GM21515 (cell line): Measurements from ENCODE around the gene NEU3.
"Not testable (repeated sequence)": the region's sequence is repeated elsewhere in the genome, so short reads cannot be mapped to it uniquely, and the experiment has no call there.

ENCODE experiments used
- ATAC-seq: cut with Tn5 transposase; IDR thresholded peaks from one replicate; pipeline ENCODE4 v1.9.1; 2021; ENCODE audit not compliant: unreplicated experiment

Gene NEU3

GRCh38 chr11:75028321-75028720 lies 39.6 kb downstream of the NEU3 start:
- ATAC-seq, result no peak

- no peak for ATAC-seq
Measured at GRCh38 chr11:75028724-75029123, 40.0 kb downstream of the NEU3 start.

GRCh38 chr11:75029836-75030631 lies 41.3 kb downstream of the NEU3 start:
- no peak for ATAC-seq

GRCh38 chr11:75031224-75031753 lies 42.6 kb downstream of the NEU3 start:
- ATAC-seq, result no peak

- ATAC-seq, result no peak
Measured at GRCh38 chr11:75031771-75032549, 43.2 kb downstream of the NEU3 start.

- no peak for ATAC-seq
Measured at GRCh38 chr11:75032550-75032935, 43.8 kb downstream of the NEU3 start.

GRCh38 chr11:75033916-75034315 lies 45.2 kb downstream of the NEU3 start:
- ATAC-seq, result no peak

GRCh38 chr11:75035256-75035655 lies 46.5 kb downstream of the NEU3 start:
- ATAC-seq, result no peak

- no peak for ATAC-seq
Measured at GRCh38 chr11:75035911-75036565, 47.3 kb downstream of the NEU3 start.

- ATAC-seq, result no peak
Measured at GRCh38 chr11:75040167-75040770, 51.5 kb downstream of the NEU3 start.

GRCh38 chr11:75041263-75041662 lies 52.5 kb downstream of the NEU3 start:
- no peak for ATAC-seq

GRCh38 chr11:75041821-75042220 lies 53.1 kb downstream of the NEU3 start:
- ATAC-seq, result not testable (repeated sequence)

GRCh38 chr11:75044381-75045170 lies 55.8 kb downstream of the NEU3 start:
- ATAC-seq, result not testable (repeated sequence)

GRCh38 chr11:75046668-75047067 lies 57.9 kb downstream of the NEU3 start:
- ATAC-seq, result not testable (repeated sequence)

- no peak for ATAC-seq
Measured at GRCh38 chr11:75047191-75047590, 58.5 kb downstream of the NEU3 start.

GRCh38 chr11:75049501-75050266 lies 61.0 kb downstream of the NEU3 start:
- not testable (repeated sequence) for ATAC-seq

GRCh38 chr11:75050516-75050915 lies 61.8 kb downstream of the NEU3 start:
- no peak for ATAC-seq

GRCh38 chr11:75051043-75051442 lies 62.3 kb downstream of the NEU3 start:
- ATAC-seq, result no peak

GRCh38 chr11:75052457-75052856 lies 63.7 kb downstream of the NEU3 start:
- ATAC-seq, result no peak

- no peak for ATAC-seq
Measured at GRCh38 chr11:75055511-75055910, 66.8 kb downstream of the NEU3 start.
